H9 (cell line): ENCODE data around the gene CCM2. TPM values are rescaled to one million over a fixed set of nuclear protein-coding genes. Genes with fewer than 3 reads are reported as not detected.

Source experiments
- DNase-seq: peaks from one replicate; pipeline ENCODE4 v3.0.0-alpha.2; 2017
- H2AFZ ChIP-seq: one replicate; pipeline ENCODE4 v1.6.1; 2013; ENCODE audit warnings: mild to moderate bottlenecking, low read length, control low read depth, moderate library complexity
- H2AK5ac ChIP-seq: 2 replicates; pipeline ENCODE4 v1.6.1; 2013; ENCODE audit warnings: low read length, control low read depth, mixed read lengths; ENCODE audit not compliant: insufficient read length
- H2BK120ac ChIP-seq: one replicate; pipeline ENCODE4 v1.6.1; 2013; ENCODE audit warnings: low read depth, mild to moderate bottlenecking, low read length, control low read depth, inconsistent platforms; ENCODE audit not compliant: poor library complexity, severe bottlenecking
- H2BK12ac ChIP-seq: 2 replicates; pipeline ENCODE4 v1.6.1; 2013; ENCODE audit warnings: low read length, control low read depth, mixed read lengths, low read depth; ENCODE audit not compliant: insufficient read length
- H2BK15ac ChIP-seq: 2 replicates; pipeline ENCODE4 v1.6.1; 2013; ENCODE audit warnings: low read depth, low read length, control low read depth
- H2BK20ac ChIP-seq: one replicate; pipeline ENCODE4 v1.6.1; 2013; ENCODE audit warnings: low read depth, mild to moderate bottlenecking, low read length, control low read depth, inconsistent platforms; ENCODE audit not compliant: poor library complexity, severe bottlenecking
- H2BK5ac ChIP-seq: 2 replicates; pipeline ENCODE4 v1.6.1; 2013; ENCODE audit warnings: low read length, control low read depth, mixed read lengths; ENCODE audit not compliant: insufficient read length
- H3K14ac ChIP-seq: 2 replicates; pipeline ENCODE4 v1.6.1; 2013; ENCODE audit warnings: low read length, control low read depth; ENCODE audit not compliant: insufficient read depth
- H3K18ac ChIP-seq: 2 replicates; pipeline ENCODE4 v1.6.1; 2013; ENCODE audit warnings: low read depth, mild to moderate bottlenecking, mixed read lengths, low read length, control low read depth; ENCODE audit not compliant: insufficient read length
- H3K23ac ChIP-seq: 2 replicates; pipeline ENCODE4 v1.6.1; 2013; ENCODE audit warnings: low read length, control low read depth, mixed read lengths, low read depth; ENCODE audit not compliant: insufficient read length
- H3K23me2 ChIP-seq: 2 replicates; pipeline ENCODE4 v1.6.1; 2013; ENCODE audit warnings: low read depth, mild to moderate bottlenecking, mixed read lengths, low read length, control low read depth; ENCODE audit not compliant: insufficient read length, poor library complexity, severe bottlenecking
- H3K27ac ChIP-seq: 2 replicates; pipeline ENCODE4 v1.5.1; 2013; ENCODE audit warnings: low read length, control low read depth, mixed read lengths, low read depth; ENCODE audit not compliant: insufficient read length
- H3K27me3 ChIP-seq: 2 replicates; pipeline ENCODE4 v1.6.1; 2013; ENCODE audit warnings: low read length, control low read depth, inconsistent platforms; ENCODE audit not compliant: insufficient read depth
- H3K4ac ChIP-seq: 2 replicates; pipeline ENCODE4 v1.6.1; 2013; ENCODE audit warnings: low read depth, mild to moderate bottlenecking, control low read depth, inconsistent platforms, low read length, moderate library complexity
- H3K4me1 ChIP-seq: 2 replicates; pipeline ENCODE4 v1.6.1; 2013; ENCODE audit warnings: low read length, control low read depth, inconsistent platforms; ENCODE audit not compliant: insufficient read depth
- H3K4me2 ChIP-seq: 2 replicates; pipeline ENCODE4 v1.6.1; 2013; ENCODE audit warnings: low read length, control low read depth, mixed read lengths; ENCODE audit not compliant: insufficient read length, insufficient read depth
- H3K56ac ChIP-seq: 2 replicates; pipeline ENCODE4 v1.6.1; 2013; ENCODE audit warnings: low read depth, mild to moderate bottlenecking, mixed read lengths, low read length, control low read depth; ENCODE audit not compliant: insufficient read length
- H3K79me1 ChIP-seq: 2 replicates; pipeline ENCODE4 v1.6.1; 2013; ENCODE audit warnings: low read depth, mild to moderate bottlenecking, moderate library complexity, low read length, control low read depth, inconsistent platforms; ENCODE audit not compliant: insufficient read depth, poor library complexity, severe bottlenecking
- H3K79me2 ChIP-seq: 2 replicates; pipeline ENCODE4 v1.6.1; 2013; ENCODE audit warnings: low read length, control low read depth, inconsistent platforms; ENCODE audit not compliant: insufficient read depth
- H3K9ac ChIP-seq: 2 replicates; pipeline ENCODE4 v1.6.1; 2013; ENCODE audit warnings: low read length, control low read depth, mixed read lengths; ENCODE audit not compliant: insufficient read length; ENCODE audit errors: extremely low read depth
- H3K9me3 ChIP-seq: one replicate; pipeline ENCODE4 v1.6.1; 2013; ENCODE audit warnings: low read depth, low read length, inconsistent platforms; ENCODE audit not compliant: control insufficient read depth
- H3T11ph ChIP-seq: one replicate; pipeline ENCODE4 v1.6.1; 2013; ENCODE audit warnings: mild to moderate bottlenecking, low read length, control low read depth, inconsistent platforms
- H4K20me1 ChIP-seq: one replicate; pipeline ENCODE4 v1.6.1; 2013; ENCODE audit not compliant: control insufficient read depth, insufficient read length, insufficient read depth
- H4K5ac ChIP-seq: 2 replicates; pipeline ENCODE4 v1.6.1; 2013; ENCODE audit warnings: low read depth, mild to moderate bottlenecking, mixed read lengths, low read length, control low read depth; ENCODE audit not compliant: insufficient read length
- H4K8ac ChIP-seq: replicated peaks from 2 replicates; pipeline ENCODE4 v1.6.1; 2013; ENCODE audit warnings: low read length, control low read depth, mixed read lengths, low read depth; ENCODE audit not compliant: insufficient read length
- H4K91ac ChIP-seq: 2 replicates; pipeline ENCODE4 v1.6.1; 2013; ENCODE audit warnings: low read depth, mild to moderate bottlenecking, moderate library complexity, mixed read lengths, low read length, control low read depth; ENCODE audit not compliant: insufficient read length
- H3K27ac Mint-ChIP-seq, 3 experiments: 2 replicates in 2 of 3; 3 replicates in 1 of 3; pipeline ENCODE4 v1.8.0; 2020 to 2021; ENCODE audit warnings: mixed read lengths in 3 of 3, mild to moderate bottlenecking in 1 of 3, moderate library complexity in 1 of 3
- H3K27me3 Mint-ChIP-seq: 2 replicates; pipeline ENCODE4 v1.8.0; 2021; ENCODE audit warnings: low read depth, mild to moderate bottlenecking, moderate library complexity, mixed read lengths
- H3K36me3 Mint-ChIP-seq, 3 experiments: 2 replicates in 2 of 3; 3 replicates in 1 of 3; pipeline ENCODE4 v1.8.0; 2020 to 2021; ENCODE audit warnings: low read depth in 3 of 3, mixed read lengths in 3 of 3; ENCODE audit not compliant: insufficient read depth in 1 of 3
- H3K4me1 Mint-ChIP-seq, 2 experiments: 2 replicates each; pipeline ENCODE4 v1.8.0; 2020; ENCODE audit warnings: mixed read lengths in 2 of 2
- H3K4me3 Mint-ChIP-seq, 2 experiments: 2 replicates in 1 of 2; 3 replicates in 1 of 2; pipeline ENCODE4 v1.8.0; 2020 to 2021; ENCODE audit warnings: mild to moderate bottlenecking in 2 of 2, mixed read lengths in 2 of 2, moderate library complexity in 1 of 2
- H3K9me3 Mint-ChIP-seq, 2 experiments: 2 replicates in 1 of 2; 3 replicates in 1 of 2; pipeline ENCODE4 v1.8.0; 2020; ENCODE audit warnings: mild to moderate bottlenecking in 2 of 2, mixed read lengths in 2 of 2, moderate library complexity in 1 of 2
- WGBS: extraction: QIAGEN DNeasy Blood & Tissue Kit; methylation state at CpG from one replicate; pipeline ENCODE4 v1.1.7; 2013; ENCODE audit warnings: missing lambda C conversion rate, low lambda C conversion rate, mixed read lengths; ENCODE audit not compliant: insufficient read length; ENCODE audit errors: extremely low coverage; 5-methylcytosine and 5-hydroxymethylcytosine counted together
- total RNA-seq: library from RNA; stranded (reverse); gene quantifications from 2 replicates; pipeline ENCODE4 v1.2.1, GENCODE V29; 2021
- TF ChIP-seq, protein P1 (sequence below): fragments of 200-600 bp; sonication (generic); conservative IDR thresholded peaks from 3 replicates; pipeline ENCODE4 v1.8.0; 2021; ENCODE audit warnings: antibody characterized with exemption, mild to moderate bottlenecking

Gene CCM2
- total RNA-seq, 1 experiment from 2014 or later: 30.4 TPM

GRCh38 chr7:44956157-44956766 is 43.7 kb upstream of the CCM2 start:
- H3T11ph ChIP-seq: no peak overlapping the region
- no peak overlapping the region for H4K91ac ChIP-seq
- H3K4me3 Mint-ChIP-seq: no peak overlapping the region
- no peak overlapping the region for H2AK5ac ChIP-seq
- no peaks in the 10 kb centered on the region for H3K4me1 Mint-ChIP-seq
- TF ChIP-seq, protein P1, sequence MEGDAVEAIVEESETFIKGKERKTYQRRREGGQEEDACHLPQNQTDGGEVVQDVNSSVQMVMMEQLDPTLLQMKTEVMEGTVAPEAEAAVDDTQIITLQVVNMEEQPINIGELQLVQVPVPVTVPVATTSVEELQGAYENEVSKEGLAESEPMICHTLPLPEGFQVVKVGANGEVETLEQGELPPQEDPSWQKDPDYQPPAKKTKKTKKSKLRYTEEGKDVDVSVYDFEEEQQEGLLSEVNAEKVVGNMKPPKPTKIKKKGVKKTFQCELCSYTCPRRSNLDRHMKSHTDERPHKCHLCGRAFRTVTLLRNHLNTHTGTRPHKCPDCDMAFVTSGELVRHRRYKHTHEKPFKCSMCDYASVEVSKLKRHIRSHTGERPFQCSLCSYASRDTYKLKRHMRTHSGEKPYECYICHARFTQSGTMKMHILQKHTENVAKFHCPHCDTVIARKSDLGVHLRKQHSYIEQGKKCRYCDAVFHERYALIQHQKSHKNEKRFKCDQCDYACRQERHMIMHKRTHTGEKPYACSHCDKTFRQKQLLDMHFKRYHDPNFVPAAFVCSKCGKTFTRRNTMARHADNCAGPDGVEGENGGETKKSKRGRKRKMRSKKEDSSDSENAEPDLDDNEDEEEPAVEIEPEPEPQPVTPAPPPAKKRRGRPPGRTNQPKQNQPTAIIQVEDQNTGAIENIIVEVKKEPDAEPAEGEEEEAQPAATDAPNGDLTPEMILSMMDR: no peak
- H3K79me2 ChIP-seq: no peaks in the 10 kb centered on the region
- no peak overlapping the region for H3K4ac ChIP-seq
- no CpG with 5 or more reads among the region's 10 CpGs for WGBS
- H3K9ac ChIP-seq: no peak overlapping the region
- no peaks in the 10 kb centered on the region for H4K20me1 ChIP-seq
- no peak overlapping the region for H3K23ac ChIP-seq
- H3K27ac Mint-ChIP-seq: no peak overlapping the region
- H2BK12ac ChIP-seq: no peak overlapping the region
- H3K27me3 Mint-ChIP-seq: peaks cover 18% of the 10 kb centered on the region
- no peak overlapping the region for H4K5ac ChIP-seq
- no peak overlapping the region for H3K56ac ChIP-seq
- H3K27ac ChIP-seq: no peak overlapping the region
- no peak overlapping the region for H4K8ac ChIP-seq
- H3K9me3 ChIP-seq: no peaks in the 10 kb centered on the region
- H2BK120ac ChIP-seq: no peak overlapping the region
- no peak overlapping the region; the same call in 1 of the 2 replicates for H3K14ac ChIP-seq
- H2BK5ac ChIP-seq: no peak overlapping the region
- H3K4me1 ChIP-seq: no peaks in the 10 kb centered on the region
- DNase-seq: no peak
- no peaks in the 10 kb centered on the region for H3K79me1 ChIP-seq
- no peak overlapping the region for H2AFZ ChIP-seq
- H2BK20ac ChIP-seq: no peak overlapping the region
- no peaks in the 10 kb centered on the region for H3K23me2 ChIP-seq
- no peaks in the 10 kb centered on the region for H3K36me3 Mint-ChIP-seq
- H3K27me3 ChIP-seq: no peaks in the 10 kb centered on the region
- H2BK15ac ChIP-seq: no peak overlapping the region
- H3K18ac ChIP-seq: no peak overlapping the region
- peaks cover 2 to 3% of the 10 kb centered on the region in 2 experiments; a peak in 2 of 5 replicates for H3K9me3 Mint-ChIP-seq
- H3K4me2 ChIP-seq: no peak overlapping the region
